DMS114 treated with DMSO at 0.1 percent for 48 hours (cell line): ENCODE data around the gene MGLL.
"Not testable (repeated sequence)": the region's sequence is repeated elsewhere in the genome, so short reads cannot be mapped to it uniquely, and the experiment has no call there.

ENCODE experiments used
- DNase-seq: peaks from one replicate; lab custom pipeline; 2025; ENCODE audit not compliant: unreplicated experiment; lab: John Stamatoyannopoulos, UW

MGLL gene

GRCh38 chr3:127711021-127711695 lies 111.2 kb downstream of the MGLL start:
- no peak for DNase-seq

GRCh38 chr3:127710155-127710941 lies 112.0 kb downstream of the MGLL start:
- DNase-seq: no peak

- no peak for DNase-seq
These were observed 112.8 kb downstream of the MGLL start for GRCh38 chr3:127709320-127710060.

GRCh38 chr3:127708837-127709236 lies 113.5 kb downstream of the MGLL start:
- DNase-seq: no peak

GRCh38 chr3:127707851-127708411 lies 114.4 kb downstream of the MGLL start:
- DNase-seq: no peak

- DNase-seq: no peak
These were observed 115.4 kb downstream of the MGLL start for GRCh38 chr3:127706785-127707351.

GRCh38 chr3:127706312-127706711 lies 116.0 kb downstream of the MGLL start:
- DNase-seq: no peak

- DNase-seq: not testable (repeated sequence)
These were observed 117.5 kb downstream of the MGLL start for GRCh38 chr3:127704840-127705239.

- DNase-seq: no peak
These were observed 120.2 kb downstream of the MGLL start for GRCh38 chr3:127702151-127702578.

- DNase-seq: no peak
These were observed 120.9 kb downstream of the MGLL start for GRCh38 chr3:127701280-127701911.

- DNase-seq: no peak
These were observed 121.9 kb downstream of the MGLL start for GRCh38 chr3:127700406-127700805.

- no peak for DNase-seq
These were observed 122.7 kb downstream of the MGLL start for GRCh38 chr3:127699416-127700300.

GRCh38 chr3:127698691-127699415 lies 123.5 kb downstream of the MGLL start:
- no peak for DNase-seq

GRCh38 chr3:127698286-127698685 lies 124.0 kb downstream of the MGLL start:
- DNase-seq: no peak

GRCh38 chr3:127697551-127698240 lies 124.6 kb downstream of the MGLL start:
- peak; percentile 49 for DNase-seq

- DNase-seq: no peak
These were observed 127.7 kb downstream of the MGLL start for GRCh38 chr3:127694467-127695215.

- DNase-seq: no peak
These were observed 128.9 kb downstream of the MGLL start for GRCh38 chr3:127693336-127693843.
